Cardiac muscle cell (in vitro differentiated cells and primary cell): Measurements from ENCODE around the gene USP50. TPM values are rescaled to one million over a fixed set of nuclear protein-coding genes. Genes with fewer than 3 reads are reported as not detected.

Experiments used
- DNase-seq, 2 donors: peaks; one replicate each; pipeline versions ENCODE4 v3.0.0 to v3.0.0-alpha.2; 2010 to 2017; ENCODE audit warnings: low read depth in 1 of 2, low spot score in 1 of 2
- H3K27ac ChIP-seq: fragments of 200-600 bp; sonication (generic); 2 replicates; pipeline ENCODE4 v1.5.1; 2016
- H3K27me3 ChIP-seq: fragments of 200-600 bp; sonication (generic); 2 replicates; pipeline ENCODE4 v1.6.0; 2016; ENCODE audit warnings: control low read depth
- H3K36me3 ChIP-seq: fragments of 200-600 bp; sonication (generic); 2 replicates; pipeline ENCODE4 v1.5.1; 2016; ENCODE audit warnings: control low read depth
- H3K4me1 ChIP-seq: fragments of 200-600 bp; sonication (generic); 2 replicates; pipeline ENCODE4 v1.8.1; 2017; ENCODE audit warnings: low read depth, mild to moderate bottlenecking, mixed run types
- H3K4me3 ChIP-seq: fragments of 200-600 bp; sonication (generic); 2 replicates; pipeline ENCODE4 v1.5.1; 2016; ENCODE audit warnings: mild to moderate bottlenecking
- H3K9me3 ChIP-seq: fragments of 200-600 bp; sonication (generic); 2 replicates; pipeline ENCODE4 v1.5.1; 2017; ENCODE audit warnings: low read depth, mild to moderate bottlenecking, control low read depth
- CTCF ChIP-seq: IDR thresholded peaks from 2 replicates; pipeline ENCODE4 v1.5.1; 2012; ENCODE audit warnings: low read depth, mild to moderate bottlenecking, low read length
- polyA plus RNA-seq: library from polyadenylated mRNA; unstranded; fragments of >200 nt; fragmentation: Nextera tagmentation; extraction: Ambion mirVana; gene quantifications from 2 replicates; pipeline ENCODE4 v1.2.1, GENCODE V29; 2016
- total RNA-seq: library from RNA; depleted of rRNA; stranded (reverse); fragments of >200 nt; gene quantifications from 2 replicates; pipeline ENCODE4 v1.2.3, GENCODE V29; 2016

Gene USP50
- total and polyA plus RNA-seq, 2 experiments from 2014 or later = not detected

- no peak for DNase-seq
- no peaks in the 10 kb centered on the region for H3K9me3 ChIP-seq
- no peak overlapping the region for H3K27ac ChIP-seq
- peaks cover 51% of the 10 kb centered on the region for H3K36me3 ChIP-seq
- H3K4me1 ChIP-seq = no peaks in the 10 kb centered on the region
- TF ChIP-seq CTCF = no peak
- no peak overlapping the region for H3K4me3 ChIP-seq
- H3K27me3 ChIP-seq = no peaks in the 10 kb centered on the region
These were observed 61.1 kb downstream of the USP50 start for GRCh38 chr15:50485389-50485788.

DNA sequence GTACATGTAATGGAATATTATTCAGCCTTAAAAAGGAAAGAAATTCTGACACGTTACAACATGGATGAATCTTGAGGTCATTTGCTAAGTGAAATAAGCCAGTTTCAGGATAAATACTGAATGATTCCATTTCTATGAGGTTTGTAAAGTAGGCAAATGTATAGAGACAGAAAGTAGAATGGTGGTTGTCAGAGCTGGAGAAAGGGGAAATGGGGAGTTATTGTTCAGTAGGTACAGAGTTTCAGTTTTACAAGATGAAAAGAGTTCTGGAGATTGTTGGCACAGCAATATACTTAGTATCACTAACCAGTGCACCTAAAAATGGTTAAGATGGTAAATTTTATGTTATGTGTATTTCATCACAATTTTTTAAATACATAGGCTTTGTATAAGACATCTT, 61.7 kb downstream of the USP50 start:
- TF ChIP-seq CTCF = no peak
- no peaks in the 10 kb centered on the region for H3K4me1 ChIP-seq
- no peak overlapping the region for H3K27ac ChIP-seq
- H3K36me3 ChIP-seq = peaks cover 48% of the 10 kb centered on the region
- H3K9me3 ChIP-seq = no peaks in the 10 kb centered on the region
- no peak for DNase-seq
- H3K4me3 ChIP-seq = no peak overlapping the region
- H3K27me3 ChIP-seq = no peaks in the 10 kb centered on the region

- no peaks in the 10 kb centered on the region for H3K9me3 ChIP-seq
- H3K27me3 ChIP-seq = no peaks in the 10 kb centered on the region
- H3K27ac ChIP-seq = no peak overlapping the region
- no peaks in the 10 kb centered on the region for H3K4me1 ChIP-seq
- no peak for TF ChIP-seq CTCF
- DNase-seq = no peak
- H3K36me3 ChIP-seq = peaks cover 37% of the 10 kb centered on the region
- H3K4me3 ChIP-seq = no peak overlapping the region
These were observed 70.3 kb downstream of the USP50 start for GRCh38 chr15:50476143-50476542.

DNA sequence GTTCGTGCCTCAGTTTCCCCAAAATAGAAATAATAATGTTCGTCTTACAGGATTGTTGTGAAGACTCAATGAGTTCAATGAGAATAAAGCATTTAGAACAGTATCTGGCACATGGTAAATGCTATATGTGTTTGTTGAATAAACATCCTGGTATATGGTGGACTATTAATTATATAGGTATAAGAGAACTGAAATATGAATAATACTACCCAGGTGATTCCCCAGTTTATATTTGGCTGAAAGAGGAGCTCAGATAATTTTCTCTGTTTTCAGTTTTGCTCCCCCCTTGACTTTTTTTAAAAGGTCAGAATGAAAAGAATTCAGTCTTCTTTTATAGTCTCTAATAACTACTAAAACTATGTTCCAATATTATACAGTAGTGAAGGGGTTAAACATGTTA, 75.4 kb downstream of the USP50 start:
- no peak for TF ChIP-seq CTCF

DNA sequence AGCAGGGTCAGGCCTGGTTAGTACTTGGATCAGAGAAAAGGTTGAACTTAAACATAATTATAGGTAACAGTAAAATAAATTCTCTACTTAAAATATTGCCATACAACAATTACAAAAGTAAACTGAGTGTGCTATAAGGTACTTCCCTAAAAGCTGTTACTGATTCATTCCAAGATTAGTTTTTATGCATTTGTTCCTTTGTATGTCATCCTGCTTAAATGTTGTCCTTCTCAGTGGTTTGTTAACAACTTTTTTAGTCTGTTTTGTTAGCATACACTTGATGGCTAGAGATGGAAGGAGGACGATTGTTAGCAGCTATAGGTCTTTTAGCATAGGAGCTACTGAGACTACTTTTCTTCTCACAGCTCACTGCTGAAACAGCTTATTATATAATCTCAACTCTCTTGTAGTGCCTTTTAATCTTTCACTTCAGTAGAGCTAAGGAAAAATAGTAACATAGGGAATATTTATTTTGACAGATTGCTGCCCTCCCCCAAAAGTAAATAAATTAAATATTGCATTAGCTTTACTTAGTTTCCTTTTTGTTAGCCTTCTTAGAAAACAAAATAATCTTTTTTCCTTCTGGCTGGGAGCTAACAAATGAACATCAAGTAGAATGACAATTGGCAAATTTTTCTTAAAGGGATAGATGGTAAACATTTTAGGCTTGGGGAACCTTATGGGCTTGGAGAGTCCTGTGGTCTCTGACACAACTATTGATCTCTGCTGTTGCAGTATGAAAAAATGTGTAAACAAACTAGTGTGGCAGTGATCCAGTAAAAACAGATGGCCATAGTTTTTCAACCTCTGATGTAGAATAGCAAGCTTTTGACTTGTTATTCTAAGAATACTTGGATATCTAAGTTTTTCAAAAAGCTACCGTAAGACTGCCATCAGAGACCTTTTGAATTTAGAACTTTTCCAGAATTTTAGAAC, 82.8 kb downstream of the USP50 start:
- no peaks in the 10 kb centered on the region for H3K9me3 ChIP-seq
- H3K27ac ChIP-seq = no peak overlapping the region
- peaks cover 23% of the 10 kb centered on the region for H3K36me3 ChIP-seq

More for the DNA sequence above, 75.4 kb downstream of the USP50 start:
- Histone ChIP-seq H3K27me3 (no peaks in the 10 kb centered on the region), H3K4me1 (no peaks in the 10 kb centered on the region), H3K9me3 (no peaks in the 10 kb centered on the region), H3K27ac (no peak overlapping the region), H3K36me3 (peaks cover 16% of the 10 kb centered on the region), H3K4me3 (no peak overlapping the region)
- DNase-seq = no peak

More for the DNA sequence above, 82.8 kb downstream of the USP50 start:
- Histone ChIP-seq H3K4me3 (no peak overlapping the region), H3K27me3 (no peaks in the 10 kb centered on the region), H3K4me1 (no peaks in the 10 kb centered on the region)
- peak in 1 of 2 donors; percentile 20 for DNase-seq
- no peak for TF ChIP-seq CTCF
